ENCODE data around the gene MIP. TPM values are rescaled to one million over a fixed set of nuclear protein-coding genes. Genes with fewer than 3 reads are reported as not detected.
A peak's percentile ranks its signal among the peaks of the same experiment; 100 is the strongest.

The MIP gene
- total RNA-seq, 1 experiment from 2014 or later = 0.17 TPM

DNA sequence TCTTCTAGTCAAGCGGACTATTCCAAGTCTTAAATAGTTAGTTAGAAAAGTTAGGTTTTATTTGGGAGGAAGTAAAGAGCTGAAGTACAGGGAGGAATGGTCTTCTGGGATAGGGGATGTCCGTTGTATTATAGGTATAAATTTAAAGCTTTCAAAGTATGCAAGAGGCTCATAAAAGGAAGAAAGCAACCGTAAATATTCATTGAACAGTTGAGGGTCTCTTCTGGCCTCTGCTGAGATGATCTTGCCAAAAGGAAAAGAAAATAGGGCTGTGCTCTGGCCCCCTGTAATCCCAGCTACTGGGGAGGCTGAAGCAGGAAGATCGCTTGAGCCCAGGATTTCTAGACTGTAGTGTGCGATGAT is 4.9 kb downstream of the MIP start:
- peak overlapping the region; percentile 74 for H3K4me2 ChIP-seq (ENCODE audit: insufficient read depth, insufficient read length, low read length)
- H2BK15ac ChIP-seq (ENCODE audit: low read depth, low read length) = no peak overlapping the region
- Mint-ChIP-seq H3K4me1 (peaks cover 34 to 42% of the 10 kb centered on the region in 2 experiments), H3K27me3 (ENCODE audit: low read depth) (peaks cover 1% of the 10 kb centered on the region), H3K27ac (peak overlapping the region; percentile 95 to 98 (median 97); a peak in 6 of 7 replicates), H3K36me3 (ENCODE audit: insufficient read depth in 1 of 3, low read depth in 3 of 3) (peaks cover 14 to 24% (median 17%) of the 10 kb centered on the region in 3 experiments), H3K9me3 (peaks cover 4 to 10% of the 10 kb centered on the region in 2 experiments), H3K4me3 (peak overlapping the region; percentile 85 to 86)
- TF ChIP-seq, protein P1, sequence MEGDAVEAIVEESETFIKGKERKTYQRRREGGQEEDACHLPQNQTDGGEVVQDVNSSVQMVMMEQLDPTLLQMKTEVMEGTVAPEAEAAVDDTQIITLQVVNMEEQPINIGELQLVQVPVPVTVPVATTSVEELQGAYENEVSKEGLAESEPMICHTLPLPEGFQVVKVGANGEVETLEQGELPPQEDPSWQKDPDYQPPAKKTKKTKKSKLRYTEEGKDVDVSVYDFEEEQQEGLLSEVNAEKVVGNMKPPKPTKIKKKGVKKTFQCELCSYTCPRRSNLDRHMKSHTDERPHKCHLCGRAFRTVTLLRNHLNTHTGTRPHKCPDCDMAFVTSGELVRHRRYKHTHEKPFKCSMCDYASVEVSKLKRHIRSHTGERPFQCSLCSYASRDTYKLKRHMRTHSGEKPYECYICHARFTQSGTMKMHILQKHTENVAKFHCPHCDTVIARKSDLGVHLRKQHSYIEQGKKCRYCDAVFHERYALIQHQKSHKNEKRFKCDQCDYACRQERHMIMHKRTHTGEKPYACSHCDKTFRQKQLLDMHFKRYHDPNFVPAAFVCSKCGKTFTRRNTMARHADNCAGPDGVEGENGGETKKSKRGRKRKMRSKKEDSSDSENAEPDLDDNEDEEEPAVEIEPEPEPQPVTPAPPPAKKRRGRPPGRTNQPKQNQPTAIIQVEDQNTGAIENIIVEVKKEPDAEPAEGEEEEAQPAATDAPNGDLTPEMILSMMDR (conservative IDR thresholded peaks at IDR 0.05) = no peak
- H2BK12ac ChIP-seq (ENCODE audit: insufficient read length, low read depth, low read length) = no peak overlapping the region
- no peak for DNase-seq
- no peaks in the 10 kb centered on the region for H3K79me2 ChIP-seq (ENCODE audit: insufficient read depth, low read length)
- H2AFZ ChIP-seq (ENCODE audit: low read length) = no peak overlapping the region
- H3K56ac ChIP-seq (ENCODE audit: insufficient read length, low read depth, low read length) = no peak overlapping the region
- H3K27me3 ChIP-seq (ENCODE audit: insufficient read depth, low read length) = no peaks in the 10 kb centered on the region
- no peak overlapping the region for H4K5ac ChIP-seq (ENCODE audit: insufficient read length, low read depth, low read length)
- no peak overlapping the region for H2BK5ac ChIP-seq (ENCODE audit: insufficient read length, low read length)
- no peak overlapping the region for H4K91ac ChIP-seq (ENCODE audit: insufficient read length, low read depth, low read length)
- H2AK5ac ChIP-seq (ENCODE audit: insufficient read length, low read length) = no peak overlapping the region
- no peak overlapping the region for H3K23ac ChIP-seq (ENCODE audit: insufficient read length, low read depth, low read length)
- H3K14ac ChIP-seq (ENCODE audit: insufficient read depth, low read length) = no peak overlapping the region
- WGBS (ENCODE audit: extremely low coverage, insufficient read length, low lambda C conversion rate) = no CpG with 5 or more reads among the region's 5 CpGs
- no peaks in the 10 kb centered on the region for H3K9me3 ChIP-seq (ENCODE audit: control insufficient read depth, low read depth, low read length)
- no peak overlapping the region for H3K4ac ChIP-seq (ENCODE audit: low read depth, low read length)
- no peak overlapping the region for H3K27ac ChIP-seq (ENCODE audit: insufficient read length, low read depth, low read length)
- H3T11ph ChIP-seq (ENCODE audit: low read length) = no peak overlapping the region
- H3K79me1 ChIP-seq (ENCODE audit: insufficient read depth, low read depth, low read length, poor library complexity, severe bottlenecking) = no peaks in the 10 kb centered on the region
- no peak overlapping the region for H4K8ac ChIP-seq (replicated peaks; ENCODE audit: insufficient read length, low read depth, low read length)
- no peaks in the 10 kb centered on the region for H4K20me1 ChIP-seq (ENCODE audit: control insufficient read depth, insufficient read depth, insufficient read length)
- H2BK120ac ChIP-seq (ENCODE audit: low read depth, low read length, poor library complexity, severe bottlenecking) = no peak overlapping the region
- H2BK20ac ChIP-seq (ENCODE audit: low read depth, low read length, poor library complexity, severe bottlenecking) = no peak overlapping the region
- peaks cover 3% of the 10 kb centered on the region for H3K23me2 ChIP-seq (ENCODE audit: insufficient read length, low read depth, low read length, poor library complexity, severe bottlenecking)
- H3K18ac ChIP-seq (ENCODE audit: insufficient read length, low read depth, low read length) = no peak overlapping the region
- H3K9ac ChIP-seq (ENCODE audit: extremely low read depth, insufficient read length, low read length) = peak overlapping the region; percentile 33
- H3K4me1 ChIP-seq (ENCODE audit: insufficient read depth, low read length) = peaks cover 4% of the 10 kb centered on the region; the same call in 1 of the 2 replicates
